Measurements from ENCODE around the gene NOLC1. TPM values are rescaled to one million over a fixed set of nuclear protein-coding genes. Genes with fewer than 3 reads are reported as not detected.

Gene NOLC1
- polyA plus RNA-seq, 12 donors = 63.0 to 104 (median 71.7) TPM; not detected in 1

DNA sequence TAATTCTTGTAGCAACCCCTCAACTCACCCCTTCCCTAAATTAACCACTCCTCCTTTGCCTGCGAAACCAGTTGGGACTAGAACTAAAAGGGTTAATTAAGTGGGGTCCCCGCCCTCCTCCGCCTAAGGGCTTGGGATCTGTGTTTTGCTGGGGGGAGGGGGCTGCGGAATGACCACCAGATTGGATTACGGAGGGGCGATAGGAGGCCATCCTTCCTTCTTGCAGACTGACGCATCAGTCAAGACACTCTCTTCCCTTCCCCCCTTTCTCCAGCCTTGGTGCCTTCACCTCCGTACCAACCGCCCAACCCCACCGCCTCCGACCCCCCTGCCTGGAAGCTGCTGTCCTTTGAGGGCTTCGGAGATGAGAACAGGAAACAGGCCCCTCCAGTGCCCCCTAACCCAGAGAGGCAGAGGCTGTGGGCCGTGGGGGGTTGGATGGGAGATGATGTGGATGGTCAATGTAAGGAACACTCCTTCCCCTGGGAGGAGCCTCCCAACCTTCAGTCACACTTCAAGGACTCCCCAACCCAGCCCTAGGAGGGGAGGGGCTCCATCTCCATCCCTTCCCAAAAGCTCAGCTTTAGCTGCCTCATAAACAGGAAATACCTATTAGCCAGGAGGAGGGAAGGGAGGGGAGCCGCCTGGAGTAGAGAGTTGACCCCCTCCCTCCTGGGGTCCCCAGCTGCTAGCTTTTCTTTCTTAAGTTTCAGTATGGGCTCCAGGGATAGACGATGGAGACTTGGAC lies 31.0 kb upstream of the NOLC1 start:
- DNase-seq = peak; percentile 74

DNA sequence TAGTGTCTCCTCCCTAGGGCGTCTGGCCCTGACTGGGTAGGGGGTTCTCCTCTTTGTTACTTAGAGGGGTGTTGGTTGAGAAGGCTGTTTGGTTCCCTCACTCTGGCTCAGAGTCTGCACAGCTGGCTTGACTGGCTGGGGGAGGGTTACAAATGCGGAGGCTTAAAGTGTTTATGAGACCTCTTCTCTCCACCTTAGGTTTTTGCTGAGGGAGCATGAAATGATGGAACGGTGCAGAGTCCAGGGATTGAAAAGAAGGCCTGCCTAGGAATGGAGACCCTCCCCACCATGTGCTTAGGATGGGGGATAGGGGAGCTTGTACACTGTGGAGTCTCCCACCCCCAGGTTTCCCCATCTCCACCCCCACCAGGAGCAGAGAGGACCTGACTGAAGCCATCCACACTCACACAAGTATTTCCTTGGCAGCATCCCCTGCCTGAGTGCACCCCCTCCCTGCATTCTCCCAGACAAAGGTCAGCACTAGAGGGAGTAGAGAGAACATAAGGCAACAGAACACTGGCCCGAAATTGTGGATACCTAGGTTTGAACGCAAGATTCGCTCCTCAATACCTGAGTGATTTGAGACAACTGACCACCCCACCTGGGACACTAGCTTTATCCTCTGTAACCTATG lies 30.3 kb upstream of the NOLC1 start:
- DNase-seq = peak; percentile 47

DNA sequence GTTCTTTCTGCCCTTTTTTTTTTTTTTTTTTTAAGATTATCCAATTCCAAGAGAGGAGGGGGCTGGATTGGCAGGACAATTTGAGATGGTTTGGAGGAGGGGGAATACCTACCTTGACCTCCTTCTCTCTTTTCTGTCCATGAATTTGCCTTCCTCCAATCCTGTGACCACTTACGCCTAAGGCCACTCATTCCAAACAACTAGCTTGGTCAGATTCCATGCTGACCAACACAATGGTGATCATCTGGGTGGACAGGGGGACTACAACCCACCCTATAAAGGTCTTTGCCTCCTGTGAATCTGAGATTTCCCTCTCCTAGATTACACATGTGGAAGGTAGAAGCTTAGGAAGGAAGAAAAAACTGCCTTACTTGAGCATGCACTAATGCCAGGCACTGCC lies 29.7 kb upstream of the NOLC1 start:
- no peak for DNase-seq

DNA sequence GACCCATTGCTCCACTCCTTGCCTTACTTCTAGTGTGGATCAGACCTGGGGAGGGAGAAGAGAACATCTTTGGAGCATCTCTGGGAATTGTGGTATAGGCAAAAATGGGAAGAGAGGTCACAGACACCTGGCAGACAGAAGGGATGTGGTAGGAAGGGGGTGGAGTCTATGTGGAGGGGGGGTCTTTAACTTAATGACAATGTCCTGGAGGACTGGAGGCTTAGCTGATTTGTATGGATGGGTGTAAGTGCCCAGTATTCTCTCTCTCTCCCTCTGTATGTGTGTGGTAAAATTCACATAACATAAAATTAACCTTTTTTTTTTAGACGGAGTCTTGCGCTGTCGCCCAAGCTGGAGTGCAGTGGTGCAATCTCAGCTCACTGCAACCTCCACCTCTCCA lies 29.0 kb upstream of the NOLC1 start:
- no peak for DNase-seq

DNA sequence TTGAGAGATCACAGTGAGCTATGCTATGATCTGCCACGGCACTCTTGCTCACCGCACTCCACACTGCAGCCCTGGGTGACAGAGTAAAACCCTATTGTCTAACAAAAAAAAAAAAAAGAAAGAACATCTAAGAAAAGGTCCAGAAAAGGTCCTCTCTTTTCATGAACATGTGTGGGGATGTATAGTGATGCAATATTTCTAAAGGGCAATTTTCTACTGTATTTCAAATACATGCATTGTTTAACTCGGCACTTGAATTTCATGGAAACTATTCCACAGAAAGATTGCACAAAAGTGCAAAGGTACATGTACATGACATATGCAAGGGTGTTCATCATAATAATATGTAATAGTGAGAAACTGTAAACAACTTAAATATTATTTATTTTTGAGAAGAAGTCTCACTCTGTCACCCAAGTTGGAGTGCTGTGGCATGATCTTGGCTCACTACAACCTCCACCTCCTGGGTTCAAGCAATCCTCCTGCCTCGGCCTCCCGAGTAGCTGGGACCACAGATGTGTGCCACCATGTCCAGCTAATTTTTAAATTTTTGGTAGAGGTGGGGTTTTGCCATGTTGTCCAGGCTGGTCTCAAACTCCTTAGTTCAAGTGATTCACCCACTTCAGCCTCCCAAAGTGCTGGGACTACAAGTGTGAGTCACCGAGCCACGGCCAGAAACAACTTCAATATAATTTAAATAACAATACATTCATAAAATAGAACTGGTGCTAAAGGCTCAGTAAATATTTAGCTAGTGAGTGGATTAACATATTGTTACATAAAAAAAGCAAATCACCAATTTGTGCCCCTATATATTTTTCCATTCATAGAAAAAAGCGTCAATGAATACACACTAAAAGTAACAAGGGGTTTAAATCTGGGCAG lies 20.7 kb upstream of the NOLC1 start:
- no peak for DNase-seq

DNA sequence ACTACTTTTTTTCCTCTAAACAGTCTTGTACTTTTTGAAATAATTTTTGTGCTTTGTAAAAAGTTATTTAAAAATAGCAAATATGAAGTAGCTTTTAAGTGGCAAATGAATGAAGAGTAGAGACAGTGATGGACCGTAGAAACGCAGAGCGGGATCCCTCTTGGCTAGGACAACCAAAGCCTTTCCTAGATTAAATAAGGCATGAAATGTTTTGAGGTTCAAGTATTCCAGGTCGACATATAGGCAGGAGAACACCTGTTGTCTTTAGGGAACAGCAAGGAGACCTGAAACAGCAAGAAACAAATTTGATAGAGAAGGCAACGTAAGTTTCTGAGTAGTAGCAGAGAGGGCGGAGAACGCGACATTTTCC lies 20.0 kb upstream of the NOLC1 start:
- no peak for DNase-seq

DNA sequence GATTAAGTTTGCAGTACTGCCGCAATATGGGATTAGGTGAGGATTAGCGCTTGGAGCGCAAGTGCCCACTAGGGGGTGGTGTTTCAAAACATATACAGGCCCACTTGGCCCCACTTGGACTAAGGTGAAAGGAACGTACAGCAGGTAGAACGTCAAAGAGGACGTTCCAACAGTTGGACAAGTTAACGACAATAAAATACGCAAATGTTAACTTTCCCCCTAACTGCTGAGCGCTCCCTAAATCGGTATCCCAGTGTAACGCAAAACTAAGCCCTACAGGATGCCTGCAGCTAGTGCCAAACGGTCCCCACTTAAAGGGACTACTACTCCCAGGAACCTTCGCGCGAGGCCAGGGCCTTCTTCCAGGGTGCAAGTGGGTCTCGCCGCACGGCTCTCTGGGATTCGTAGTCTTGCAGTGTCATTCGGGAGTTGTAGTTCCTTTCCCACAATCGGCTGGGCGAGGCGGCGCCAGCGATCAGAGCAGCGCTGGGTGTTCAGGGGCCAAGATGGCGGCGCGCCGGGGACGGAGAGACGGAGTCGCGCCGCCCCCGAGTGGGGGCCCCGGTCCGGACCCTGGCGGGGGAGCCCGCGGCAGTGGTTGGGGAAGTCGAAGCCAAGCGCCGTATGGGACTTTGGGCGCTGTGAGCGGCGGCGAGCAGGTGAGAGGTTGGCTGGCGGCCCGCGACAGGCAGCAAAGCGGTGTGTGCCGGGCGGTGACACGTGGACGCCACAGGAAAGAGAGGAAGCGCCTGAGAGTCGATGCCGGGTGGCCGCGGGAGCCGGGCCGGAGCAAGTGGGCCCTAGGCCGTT lies 19.4 kb upstream of the NOLC1 start, which contains the start of gene PPRC1:
Gene PPRC1 (plus strand): TSS at position 478 of the 810 bp plus-strand sequence. CDS start 29 bp downstream, at position 507.
- DNase-seq = peak; percentile 99

DNA sequence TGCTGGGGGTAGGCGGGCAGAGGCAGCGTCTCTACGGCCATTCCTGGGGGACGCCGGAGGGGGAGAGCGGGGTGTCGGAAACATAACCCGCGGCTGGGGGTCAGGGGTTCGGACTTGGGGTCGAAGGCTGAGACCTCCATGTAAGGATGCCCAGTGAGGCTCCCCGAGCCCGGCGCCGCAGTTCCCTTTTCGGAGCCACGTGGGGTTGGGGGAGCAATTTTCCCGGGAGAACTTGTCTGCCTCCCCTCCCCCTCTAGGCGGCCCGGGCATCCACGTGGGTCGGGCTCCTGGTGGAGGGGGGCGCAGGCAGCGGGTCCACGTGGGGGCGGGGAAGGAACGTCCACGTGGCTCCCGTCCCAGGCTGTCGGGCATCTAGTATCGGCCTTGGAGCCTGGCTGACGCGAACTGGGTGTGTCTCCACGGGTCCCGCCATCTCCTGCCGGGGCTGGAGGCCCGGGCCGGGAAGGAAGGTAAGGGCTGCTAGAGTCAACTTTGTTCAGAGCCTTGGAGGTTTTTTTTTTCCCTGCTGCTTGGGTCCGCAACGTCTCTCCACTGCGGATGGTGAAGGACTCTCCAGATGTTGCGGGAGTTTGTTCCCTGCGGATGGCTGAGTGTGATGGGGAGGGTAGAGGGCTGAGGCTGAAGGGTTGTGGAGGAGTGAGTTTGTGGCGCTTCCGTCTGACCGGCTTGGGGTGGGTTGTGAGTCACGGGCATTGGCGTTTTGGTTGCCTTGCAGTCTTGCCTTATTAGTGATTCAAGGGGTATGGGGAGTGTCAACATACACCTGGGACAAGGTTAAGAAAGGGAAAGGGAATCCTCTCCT lies 18.6 kb upstream of the NOLC1 start:
- peak; percentile 55 for DNase-seq

DNA sequence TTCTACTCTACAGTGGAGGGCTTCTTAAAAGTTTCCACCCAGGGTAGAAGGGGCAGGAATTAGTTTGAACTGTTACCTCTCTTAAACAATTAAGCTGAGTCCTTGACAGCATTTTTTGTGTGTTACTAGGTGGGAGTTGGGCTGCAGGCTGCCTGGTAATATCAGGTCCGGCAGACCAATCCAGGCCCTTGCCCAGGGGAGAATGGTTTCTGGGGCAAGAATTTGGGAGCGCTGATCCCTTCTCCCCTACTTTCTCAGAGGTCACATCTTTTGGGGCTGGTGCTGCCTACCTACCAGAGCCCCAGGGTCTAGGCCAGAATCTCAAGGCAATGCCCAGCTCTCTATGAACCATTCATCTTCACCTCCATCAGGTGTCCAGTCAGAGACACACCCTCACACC lies 17.8 kb upstream of the NOLC1 start:
- no peak for DNase-seq

DNA sequence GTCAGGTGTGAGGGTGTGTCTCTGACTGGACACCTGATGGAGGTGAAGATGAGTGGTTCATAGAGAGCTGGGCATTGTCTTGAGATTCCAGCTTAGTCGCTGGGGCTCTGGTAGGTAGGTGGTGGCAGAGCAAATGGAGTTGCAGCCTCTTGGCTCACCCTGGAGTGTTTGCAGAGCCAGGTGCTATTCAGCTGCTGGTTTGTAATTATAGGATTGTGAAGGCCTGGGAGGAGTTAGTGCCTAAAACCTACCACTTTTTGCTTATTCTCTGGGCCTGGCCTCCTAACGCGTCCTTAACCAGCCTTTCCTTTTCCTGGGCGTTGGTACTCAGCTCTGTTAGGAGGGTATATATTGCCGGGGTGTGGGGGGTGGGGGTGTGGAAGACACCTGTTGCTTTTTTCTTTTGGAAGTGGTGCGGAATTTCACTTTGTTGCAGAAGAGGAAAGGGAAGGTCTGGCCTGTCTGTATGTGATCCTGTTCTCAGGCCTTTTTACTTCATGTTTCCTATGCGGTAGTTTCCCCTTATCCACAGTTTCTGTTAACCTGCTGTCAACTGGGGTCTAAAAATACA lies 16.1 kb upstream of the NOLC1 start:
- DNase-seq = no peak

DNA sequence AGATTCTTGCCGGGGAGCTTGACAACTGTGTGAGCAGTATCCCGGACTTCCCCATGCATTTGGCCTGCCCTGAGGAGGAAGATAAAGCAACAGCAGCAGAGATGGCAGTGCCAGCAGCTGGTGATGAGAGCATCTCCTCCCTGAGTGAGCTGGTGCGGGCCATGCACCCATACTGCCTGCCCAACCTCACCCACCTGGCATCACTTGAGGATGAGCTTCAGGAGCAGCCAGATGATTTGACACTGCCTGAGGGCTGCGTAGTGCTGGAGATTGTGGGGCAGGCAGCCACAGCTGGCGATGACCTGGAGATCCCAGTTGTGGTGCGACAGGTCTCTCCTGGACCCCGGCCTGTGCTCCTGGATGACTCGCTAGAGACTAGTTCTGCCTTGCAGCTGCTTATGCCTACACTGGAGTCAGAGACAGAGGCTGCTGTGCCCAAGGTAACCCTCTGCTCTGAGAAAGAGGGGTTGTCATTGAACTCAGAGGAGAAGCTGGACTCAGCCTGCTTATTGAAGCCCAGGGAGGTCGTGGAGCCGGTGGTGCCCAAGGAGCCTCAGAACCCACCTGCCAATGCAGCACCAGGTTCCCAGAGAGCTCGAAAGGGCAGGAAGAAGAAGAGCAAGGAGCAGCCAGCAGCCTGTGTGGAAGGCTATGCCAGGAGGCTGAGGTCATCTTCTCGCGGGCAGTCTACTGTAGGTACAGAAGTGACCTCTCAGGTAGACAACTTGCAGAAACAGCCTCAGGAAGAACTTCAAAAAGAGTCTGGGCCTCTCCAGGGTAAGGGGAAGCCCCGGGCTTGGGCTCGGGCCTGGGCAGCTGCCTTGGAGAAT lies 12.7 kb upstream of the NOLC1 start:
- DNase-seq = no peak

DNA sequence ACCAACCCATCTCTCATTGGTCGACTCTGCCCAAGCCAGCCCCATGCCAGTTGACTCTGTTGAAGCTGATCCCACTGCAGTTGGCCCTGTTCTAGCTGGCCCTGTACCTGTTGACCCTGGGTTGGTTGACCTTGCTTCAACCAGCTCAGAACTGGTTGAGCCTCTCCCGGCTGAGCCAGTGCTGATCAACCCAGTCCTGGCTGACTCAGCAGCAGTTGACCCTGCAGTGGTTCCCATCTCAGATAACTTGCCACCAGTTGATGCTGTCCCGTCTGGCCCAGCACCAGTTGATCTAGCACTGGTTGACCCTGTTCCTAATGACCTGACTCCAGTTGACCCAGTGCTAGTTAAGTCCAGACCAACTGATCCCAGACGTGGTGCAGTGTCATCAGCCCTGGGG lies 12.0 kb upstream of the NOLC1 start:
- no peak for DNase-seq

DNA sequence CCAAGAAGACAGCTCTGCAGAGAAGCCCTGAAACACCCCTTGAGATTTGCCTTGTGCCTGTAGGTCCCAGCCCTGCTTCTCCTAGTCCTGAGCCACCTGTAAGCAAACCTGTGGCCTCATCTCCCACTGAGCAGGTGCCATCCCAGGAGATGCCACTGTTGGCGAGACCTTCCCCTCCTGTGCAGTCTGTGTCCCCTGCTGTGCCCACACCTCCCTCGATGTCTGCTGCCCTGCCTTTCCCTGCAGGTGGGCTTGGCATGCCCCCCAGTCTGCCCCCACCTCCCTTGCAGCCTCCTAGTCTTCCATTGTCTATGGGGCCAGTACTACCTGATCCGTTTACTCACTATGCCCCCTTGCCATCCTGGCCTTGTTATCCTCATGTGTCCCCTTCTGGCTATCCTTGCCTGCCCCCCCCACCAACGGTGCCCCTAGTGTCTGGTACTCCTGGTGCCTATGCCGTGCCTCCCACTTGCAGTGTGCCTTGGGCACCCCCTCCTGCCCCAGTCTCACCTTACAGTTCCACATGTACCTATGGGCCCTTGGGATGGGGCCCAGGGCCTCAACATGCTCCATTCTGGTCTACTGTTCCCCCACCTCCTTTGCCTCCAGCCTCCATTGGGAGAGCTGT lies 11.2 kb upstream of the NOLC1 start:
- DNase-seq = no peak

DNA sequence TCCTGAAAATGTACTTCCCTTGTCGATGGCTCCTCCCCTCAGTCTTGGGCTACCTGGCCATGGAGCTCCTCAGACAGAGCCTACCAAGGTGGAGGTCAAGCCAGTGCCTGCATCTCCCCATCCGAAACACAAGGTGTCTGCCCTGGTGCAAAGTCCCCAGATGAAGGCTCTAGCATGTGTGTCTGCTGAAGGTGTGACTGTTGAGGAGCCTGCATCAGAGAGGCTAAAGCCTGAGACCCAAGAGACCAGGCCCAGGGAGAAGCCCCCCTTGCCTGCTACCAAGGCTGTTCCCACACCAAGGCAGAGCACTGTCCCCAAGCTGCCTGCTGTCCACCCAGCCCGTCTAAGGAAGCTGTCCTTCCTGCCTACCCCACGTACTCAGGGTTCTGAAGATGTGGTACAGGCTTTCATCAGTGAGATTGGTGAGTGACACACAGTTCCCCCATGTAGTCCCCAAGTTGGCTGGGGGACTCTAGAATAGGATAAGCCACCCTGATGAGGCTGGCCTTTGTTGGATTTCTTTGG lies 10.5 kb upstream of the NOLC1 start:
- DNase-seq = no peak

DNA sequence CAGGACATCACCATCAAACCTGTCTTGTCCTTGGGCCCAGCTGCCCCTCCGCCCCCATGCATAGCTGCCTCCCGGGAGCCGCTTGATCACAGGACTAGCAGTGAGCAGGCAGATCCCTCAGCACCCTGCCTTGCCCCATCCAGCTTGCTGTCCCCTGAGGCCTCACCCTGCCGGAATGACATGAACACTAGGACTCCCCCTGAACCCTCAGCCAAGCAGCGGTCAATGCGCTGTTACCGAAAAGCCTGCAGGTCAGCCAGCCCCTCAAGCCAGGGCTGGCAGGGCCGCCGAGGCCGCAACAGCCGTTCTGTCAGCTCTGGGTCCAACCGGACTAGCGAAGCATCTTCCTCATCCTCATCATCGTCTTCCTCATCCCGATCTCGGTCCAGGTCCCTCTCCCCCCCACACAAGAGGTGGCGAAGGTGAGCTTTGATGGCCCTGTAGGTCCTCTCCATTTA lies 5.2 kb upstream of the NOLC1 start:
- DNase-seq = no peak

DNA sequence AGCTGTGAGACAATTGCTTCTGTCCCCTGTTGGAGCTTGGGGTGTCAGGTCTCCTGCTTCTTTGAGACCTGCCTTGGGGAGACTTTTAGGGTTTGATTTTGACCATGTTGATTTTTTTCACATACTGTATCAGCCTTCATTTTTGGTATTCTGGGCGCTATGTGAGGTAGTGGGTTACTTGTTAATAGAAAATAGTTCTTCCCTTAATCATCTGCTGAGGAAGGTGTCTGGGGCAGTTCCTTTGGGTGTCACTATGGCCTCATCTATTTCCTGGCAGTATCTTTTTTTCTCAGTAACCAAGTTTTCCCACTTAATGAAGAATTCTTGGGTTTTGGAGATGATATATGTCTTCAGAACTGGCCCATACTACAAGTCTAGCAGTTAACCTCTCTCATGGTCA lies 4.6 kb upstream of the NOLC1 start:
- no peak for DNase-seq

DNA sequence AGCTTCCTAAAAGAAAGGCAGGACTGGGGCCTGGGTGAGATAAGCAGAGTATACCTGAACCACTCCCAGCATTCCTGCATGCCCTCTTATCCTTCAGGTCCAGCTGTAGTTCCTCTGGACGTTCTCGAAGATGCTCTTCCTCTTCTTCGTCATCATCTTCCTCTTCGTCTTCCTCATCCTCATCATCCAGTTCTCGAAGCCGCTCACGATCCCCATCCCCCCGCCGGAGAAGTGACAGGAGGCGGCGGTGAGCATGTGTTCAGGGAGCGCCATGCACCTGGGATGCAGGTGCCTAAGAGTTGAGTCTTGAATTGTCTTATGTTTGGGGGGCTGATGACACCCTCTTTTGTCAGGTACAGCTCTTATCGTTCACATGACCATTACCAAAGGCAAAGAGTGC lies 3.9 kb upstream of the NOLC1 start:
- DNase-seq = no peak

DNA sequence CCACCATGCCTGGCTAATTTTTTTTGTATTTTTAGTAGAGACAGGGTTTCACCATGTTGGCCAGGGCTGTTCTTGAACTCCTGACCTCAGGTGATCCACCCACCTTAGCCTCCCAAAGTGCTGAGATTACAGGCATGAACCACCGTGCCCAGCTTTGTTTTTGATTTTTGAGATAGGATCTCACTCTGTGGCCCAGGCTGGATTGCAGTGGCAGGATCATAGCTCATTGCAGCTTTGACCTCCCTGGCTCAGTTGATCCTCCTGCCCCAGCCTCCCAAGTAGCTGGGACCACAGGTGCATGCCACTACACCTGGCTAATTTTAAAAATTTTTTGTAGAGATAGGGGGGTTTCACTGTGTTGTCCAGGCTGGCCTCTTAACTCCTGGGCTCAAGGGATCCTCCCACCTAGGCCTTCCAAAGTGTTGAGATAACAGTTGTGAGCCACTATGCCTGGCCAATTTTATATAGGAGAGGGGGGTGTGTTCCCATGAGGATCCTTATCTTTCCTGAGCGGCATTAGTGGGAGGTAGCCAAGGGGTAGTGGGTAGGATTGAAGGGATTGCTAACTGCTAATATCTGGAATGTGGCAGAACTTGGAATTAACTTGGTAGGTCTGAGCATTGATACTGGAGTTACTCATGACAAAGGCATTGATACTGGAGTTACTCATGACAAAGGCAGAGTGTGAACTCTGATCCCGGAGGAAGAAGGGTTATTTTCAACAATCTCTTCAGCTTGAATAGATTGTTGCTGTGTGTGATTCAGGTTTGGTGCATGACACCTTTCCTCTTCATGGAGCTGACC lies 1.0 kb upstream of the NOLC1 start:
- no peak for DNase-seq
